Breast epithelium (tissue), 3 donors: ENCODE results near the gene YTHDF2.
"Not testable (repeated sequence)": the region's sequence is repeated elsewhere in the genome, so short reads cannot be mapped to it uniquely, and the experiment has no call there.

Experiments
- CTCF ChIP-seq, 3 donors: fragments of 450-650 bp; IDR thresholded peaks; one replicate each; pipeline ENCODE4 v1.5.1; 2016 to 2017; ENCODE audit warnings: antibody characterized with exemption in 3 of 3, mild to moderate bottlenecking in 3 of 3, moderate library complexity in 3 of 3
- POLR2A ChIP-seq: fragments of 450-650 bp; IDR thresholded peaks from one replicate; pipeline ENCODE4 v1.6.1; 2016; ENCODE audit warnings: antibody characterized with exemption, mild to moderate bottlenecking, moderate library complexity
- POLR2AphosphoS5 ChIP-seq, 3 donors: sonication (generic); formaldehyde crosslinking; IDR thresholded peaks; one replicate each; pipeline ENCODE4 v1.6.1; 2017; ENCODE audit warnings: antibody characterized with exemption in 3 of 3

DNA sequence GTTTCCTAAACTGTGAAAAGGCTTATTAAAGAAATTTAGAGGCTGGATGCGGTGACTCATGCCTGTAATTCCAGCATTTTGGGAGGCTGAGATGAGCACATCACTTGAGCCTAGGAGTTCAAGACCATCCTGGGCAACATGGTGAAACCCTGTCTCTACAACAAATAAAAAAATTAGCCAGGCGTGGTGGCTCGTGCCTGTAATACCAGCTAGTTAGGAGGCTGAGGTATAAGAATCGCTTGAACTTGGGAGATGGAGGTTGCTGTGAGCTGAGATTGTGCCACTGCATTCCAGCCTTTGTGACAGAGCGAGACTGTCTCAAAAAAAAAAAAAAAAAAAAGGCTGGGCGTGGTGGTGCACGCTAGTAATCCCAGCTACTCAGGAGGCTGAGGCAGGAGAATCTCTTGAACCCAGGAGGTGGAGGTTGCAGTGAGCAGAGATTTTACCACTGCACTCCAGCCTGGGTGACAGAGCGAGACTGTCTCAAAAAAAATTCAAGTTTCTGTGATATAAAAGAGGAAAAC lies 14.1 kb downstream of the YTHDF2 start:
- TF ChIP-seq POLR2A; CTCF (IDR thresholded peaks at IDR 0.05); POLR2AphosphoS5 (IDR thresholded peaks at IDR 0.05): not testable (repeated sequence)
